HG03442 (cell line): Measurements from ENCODE around the gene IRF2BP1.

Experiments used
- ATAC-seq: cut with Tn5 transposase; IDR thresholded peaks from one replicate; pipeline ENCODE4 v1.9.1; 2021; ENCODE audit warnings: mild to moderate bottlenecking, moderate library complexity; ENCODE audit not compliant: unreplicated experiment

IRF2BP1 gene

DNA sequence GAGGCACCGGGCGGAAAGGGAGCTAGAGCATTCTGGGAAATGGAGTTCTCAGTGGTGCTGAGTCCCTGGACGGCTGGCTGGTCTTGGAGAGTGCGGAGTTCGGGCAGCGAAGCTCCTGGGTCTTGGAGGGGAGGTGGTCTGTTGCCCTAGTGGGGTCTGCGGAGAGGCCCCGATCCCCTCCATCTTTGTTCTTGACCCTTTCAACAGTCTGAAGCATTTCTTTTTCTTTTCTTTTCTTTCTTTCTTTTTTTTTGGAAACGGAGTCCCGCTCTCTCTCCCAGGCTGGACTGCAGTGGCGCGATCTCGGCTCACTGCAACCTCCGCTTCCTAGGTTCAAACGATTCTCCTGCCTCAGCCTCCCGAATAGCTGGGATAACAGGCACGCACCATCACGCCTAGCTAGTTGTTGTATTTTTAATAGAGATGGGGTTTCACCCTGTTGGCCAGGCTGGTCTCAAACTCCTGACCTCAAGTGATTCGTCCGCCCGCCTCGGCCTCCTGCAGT, 22.6 kb downstream of the IRF2BP1 start:
- no peak for ATAC-seq

DNA sequence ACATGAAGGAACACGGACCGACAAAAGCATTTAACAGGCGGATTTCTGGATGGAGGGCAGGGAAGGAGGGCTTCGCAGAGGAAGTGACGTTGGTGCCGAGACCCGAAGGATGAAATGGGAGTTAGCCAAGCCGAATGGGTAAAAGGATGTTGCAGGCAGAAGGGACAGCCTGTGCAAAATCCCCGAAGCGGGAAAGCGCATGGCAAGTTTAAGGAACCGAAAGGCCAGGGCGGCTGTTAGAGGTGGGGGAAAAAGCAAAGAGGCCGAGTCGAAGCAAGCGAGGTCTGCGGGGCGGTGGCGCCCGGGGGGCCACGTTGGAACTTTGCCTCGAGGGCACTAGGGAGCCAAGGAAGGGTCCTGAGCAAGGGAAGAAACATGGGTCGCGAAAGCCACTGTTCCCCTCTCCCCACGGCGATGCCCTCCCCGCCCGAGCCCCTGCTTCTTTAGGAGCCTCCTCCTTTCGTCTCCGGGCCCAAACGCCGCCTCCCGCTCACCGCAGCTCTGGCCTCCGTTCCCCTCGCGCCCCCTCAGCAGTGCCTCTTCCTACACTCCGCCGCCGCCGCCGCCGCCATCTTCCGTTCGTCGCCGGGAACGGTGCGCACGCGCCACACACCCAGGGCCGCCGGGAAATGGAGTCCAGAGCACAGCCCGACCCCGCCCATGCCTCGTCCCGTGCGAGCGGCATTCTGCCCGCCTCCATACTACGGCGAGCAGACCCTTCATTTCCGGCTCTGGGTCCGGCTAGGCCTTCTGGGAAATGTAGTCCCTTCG, 23.2 kb downstream of the IRF2BP1 start, which contains the start of gene SYMPK:
Gene SYMPK, minus strand, starts transcription at position 584 of the 771 bp plus-strand sequence. CDS start 8,652 bp downstream, outside the sequence.
- peak; percentile 86 for ATAC-seq

DNA sequence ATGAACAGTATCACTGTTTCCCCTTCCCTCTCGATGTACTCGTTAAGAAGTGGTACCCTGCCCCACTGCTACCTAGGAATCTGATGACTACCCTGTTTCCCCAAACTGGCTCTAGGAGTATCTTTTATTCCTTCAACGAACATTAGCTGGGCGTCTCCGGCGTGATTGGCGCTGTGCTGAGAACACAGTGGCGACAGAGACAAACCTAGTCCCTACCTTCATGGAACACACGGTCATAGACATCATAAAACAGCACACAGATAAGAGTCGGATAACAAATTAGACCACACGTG, 23.7 kb downstream of the IRF2BP1 start:
- ATAC-seq, result no peak

DNA sequence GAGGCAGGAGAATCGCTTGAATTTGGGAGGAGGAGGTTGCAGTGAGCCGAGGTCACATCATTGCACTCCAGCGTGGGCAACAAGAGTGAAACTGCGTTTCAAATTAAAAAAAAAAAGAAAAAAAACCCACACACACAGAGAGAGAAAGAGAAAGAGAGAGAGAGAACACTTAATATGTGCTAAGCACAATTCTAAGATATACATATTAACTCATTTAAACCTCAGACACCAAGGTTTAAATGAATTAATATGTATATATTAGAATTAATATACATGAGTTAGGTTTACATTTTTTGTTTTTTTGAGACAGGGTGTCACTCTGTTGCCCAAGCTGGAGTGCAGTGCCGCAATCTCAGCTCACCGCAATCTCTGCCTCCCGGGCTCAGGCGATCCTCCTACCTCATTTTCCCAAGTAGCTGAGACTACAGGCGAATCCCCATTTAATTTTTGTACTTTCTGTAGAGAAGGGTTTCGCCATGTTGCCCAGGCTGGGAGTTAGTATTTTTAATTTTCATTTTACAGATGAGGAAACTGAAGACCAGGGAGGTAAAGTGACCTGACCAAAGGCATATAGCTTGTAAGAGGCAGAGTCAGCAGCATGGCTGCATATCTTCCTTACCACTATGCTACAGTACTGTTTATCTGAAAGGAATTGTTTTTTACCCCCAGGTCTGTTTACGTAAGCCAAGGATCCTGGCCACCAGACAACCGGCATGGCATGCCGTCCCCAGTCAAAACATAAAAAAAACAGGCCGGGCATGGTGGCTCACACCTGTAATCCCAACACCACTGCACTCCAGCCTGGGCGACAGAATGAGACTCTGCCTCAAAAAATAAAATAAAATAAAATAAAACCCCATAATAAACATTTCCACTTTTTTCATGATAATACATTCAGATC, 25.3 kb downstream of the IRF2BP1 start:
- ATAC-seq, result no peak

DNA sequence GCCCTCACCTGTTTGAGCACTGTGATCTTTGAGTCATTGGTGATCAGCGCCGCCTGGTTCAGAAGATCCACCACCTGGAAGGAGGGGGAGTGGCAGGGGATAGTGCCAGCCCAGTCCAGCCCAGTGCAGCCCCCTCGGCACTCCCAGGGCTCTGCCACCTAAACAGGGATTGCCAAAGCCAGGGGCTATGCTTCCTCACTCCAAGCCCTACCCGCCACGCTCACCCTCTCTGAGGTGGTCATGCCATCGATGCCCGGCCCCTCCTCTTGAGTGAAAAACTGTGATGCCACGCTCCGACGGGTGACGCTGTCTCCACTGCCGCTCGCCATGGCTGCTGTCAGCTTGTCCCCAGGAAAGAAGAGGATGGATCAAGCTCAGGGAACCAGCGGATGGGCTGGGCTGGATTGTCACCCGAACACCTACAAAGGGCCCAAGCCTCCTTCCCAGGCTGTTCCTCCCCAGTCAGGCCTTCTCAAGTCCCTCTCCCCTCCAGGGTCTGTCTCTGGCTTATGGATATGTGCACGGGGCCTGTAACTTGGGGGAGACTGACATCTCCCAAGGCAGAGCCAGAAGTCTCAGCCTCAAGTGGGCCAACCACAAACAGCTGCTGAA, 31.7 kb downstream of the IRF2BP1 start:
- ATAC-seq, result no peak

DNA sequence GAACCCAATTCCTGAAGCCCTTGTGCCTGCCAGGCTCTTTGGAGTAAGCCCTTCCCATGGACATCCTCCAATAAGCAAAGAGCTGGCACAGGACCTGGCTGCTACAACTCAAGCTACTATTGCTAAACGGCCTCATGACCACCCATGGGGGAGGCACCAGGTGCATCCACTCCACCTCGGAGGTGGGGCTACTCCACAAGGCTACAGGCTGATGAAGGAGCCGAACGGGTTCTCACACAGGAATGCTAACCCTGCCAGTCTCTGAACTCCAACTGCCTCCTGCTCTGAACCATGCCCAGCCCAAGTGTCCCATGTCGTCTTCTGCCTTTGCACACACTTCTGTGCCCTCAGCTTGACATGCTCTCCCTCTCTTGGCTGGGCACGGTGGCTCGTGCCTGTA, 33.0 kb downstream of the IRF2BP1 start:
- ATAC-seq, result no peak

DNA sequence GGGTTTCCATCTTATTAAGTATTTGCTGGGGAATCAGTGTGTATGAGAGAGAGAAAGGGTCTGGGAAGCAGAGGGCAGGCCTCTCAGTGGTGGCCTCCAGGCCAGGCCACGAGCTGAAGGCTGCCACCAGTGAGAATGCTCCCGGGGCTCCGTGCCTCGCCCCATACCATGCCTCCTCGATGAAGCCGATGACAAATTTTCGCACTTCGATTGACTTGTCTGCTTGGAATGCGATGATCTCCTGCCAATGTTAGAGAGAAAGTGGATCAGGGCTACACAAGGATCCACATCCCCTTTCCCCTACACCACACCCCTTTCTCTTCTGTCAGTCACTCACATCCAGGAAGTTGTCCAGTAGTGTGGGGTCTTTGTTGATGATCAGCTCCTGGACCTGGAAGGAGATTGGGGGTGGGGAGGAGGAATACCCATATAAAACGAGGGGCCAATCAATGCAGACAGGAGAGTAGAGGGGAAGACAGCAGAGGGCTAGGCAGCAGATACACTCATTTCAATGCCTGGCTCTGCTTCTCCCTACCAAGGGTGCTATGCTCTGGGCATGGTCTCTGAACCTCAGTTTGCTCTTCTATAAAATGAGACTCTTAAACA, 33.7 kb downstream of the IRF2BP1 start:
- ATAC-seq, result no peak

DNA sequence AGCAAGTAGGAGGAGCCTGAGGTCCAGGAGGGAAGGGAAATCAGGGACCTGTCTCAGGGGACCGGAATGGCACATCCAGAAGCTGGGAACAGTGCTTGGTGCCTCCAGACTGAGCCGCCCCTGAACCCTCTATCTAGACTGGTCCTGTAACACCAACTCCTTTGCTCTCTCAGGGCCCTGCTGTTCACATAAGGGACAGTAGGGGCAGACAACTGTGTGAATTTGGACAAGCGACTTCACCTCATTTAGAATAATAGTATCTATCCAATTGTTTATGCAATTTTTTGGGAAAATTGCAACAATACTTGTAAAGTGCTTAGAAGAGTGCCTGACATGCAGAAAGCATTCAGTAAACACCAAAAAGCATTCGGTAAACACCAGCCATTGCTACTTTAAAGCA, 37.0 kb downstream of the IRF2BP1 start:
- ATAC-seq, result no peak

DNA sequence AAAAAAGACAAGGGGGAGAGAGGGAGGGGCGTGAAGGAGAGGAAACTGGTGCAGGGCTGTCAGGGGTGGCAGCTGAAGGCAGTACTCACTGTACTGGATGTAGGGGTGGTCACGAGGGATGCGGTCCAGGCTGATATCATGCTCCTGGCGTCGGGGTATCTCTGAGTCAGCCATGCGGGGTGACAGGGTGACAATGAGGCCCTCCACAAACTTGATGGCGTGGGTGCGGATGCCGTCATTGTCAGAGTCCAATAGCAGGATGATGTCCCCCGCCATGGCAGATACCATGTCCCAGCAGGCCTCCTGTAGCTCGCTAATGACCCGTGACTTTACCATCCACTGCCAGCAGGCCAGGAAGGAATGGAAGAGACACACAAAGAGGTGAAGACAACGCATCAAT, 38.3 kb downstream of the IRF2BP1 start:
- no peak for ATAC-seq

DNA sequence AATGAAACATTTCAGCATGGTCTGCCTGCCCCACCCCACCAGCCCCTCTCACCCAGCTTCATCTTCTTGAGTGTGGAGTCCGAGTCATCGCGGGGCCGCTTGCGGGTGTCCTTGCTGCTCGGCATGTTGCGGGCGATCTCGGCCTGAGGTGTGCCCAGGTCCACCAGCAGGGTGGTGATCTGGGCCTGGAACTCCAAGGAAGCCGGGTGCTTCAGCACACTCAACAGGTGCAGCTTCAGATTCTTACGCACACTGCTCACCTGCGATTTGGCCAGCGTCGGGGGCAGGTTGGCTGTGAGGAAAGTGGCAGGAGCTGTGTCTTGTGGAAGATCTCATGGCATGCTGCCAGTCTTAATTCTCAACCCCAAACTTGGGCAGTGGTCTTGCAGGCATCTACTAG, 43.7 kb downstream of the IRF2BP1 start:
- ATAC-seq, result no peak

DNA sequence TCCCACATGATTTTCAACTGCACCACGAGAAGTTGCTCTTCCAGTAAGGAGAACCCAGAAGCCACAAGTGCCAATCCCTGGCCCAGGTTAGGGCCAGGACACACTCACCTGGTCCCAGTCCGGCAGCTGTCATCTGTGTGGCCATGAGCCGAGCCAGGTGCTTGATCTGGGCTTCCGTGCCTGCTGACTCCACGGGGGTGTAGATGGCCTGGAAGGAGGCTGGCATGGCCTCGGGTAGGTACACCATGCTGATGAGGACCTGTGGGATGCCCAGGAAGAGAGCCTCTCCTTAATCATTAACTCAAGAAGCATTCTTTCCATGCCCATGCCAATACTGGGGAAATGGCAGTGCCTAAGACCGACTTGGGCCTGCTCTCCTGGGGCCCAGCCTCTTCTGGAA, 51.0 kb downstream of the IRF2BP1 start:
- ATAC-seq, result no peak
